Measurements from ENCODE around the gene ITGA7. TPM values are rescaled to one million over a fixed set of nuclear protein-coding genes. Genes with fewer than 3 reads are reported as not detected.

The ITGA7 gene
- total and polyA plus RNA-seq, 2 of the 4 experiments (the other 2 are of a cell fraction), result 3.9 to 15.7 TPM

GRCh38 chr12:55636116-55636655, 71.5 kb downstream of the ITGA7 start:
- no peak overlapping the region for H3K4ac ChIP-seq (ENCODE audit: low read depth, low read length)

More at GRCh38 chr12:55636116-55636655, 71.5 kb downstream of the ITGA7 start:
- ATAC-seq (ENCODE audit: low read depth), result no peak
- H3K4me3 ChIP-seq (ENCODE audit: insufficient read depth, low read depth, low read length), result no peak overlapping the region
- H3K23ac ChIP-seq (ENCODE audit: low read depth, low read length), result no peak overlapping the region
- no peak overlapping the region for H3K9ac ChIP-seq (ENCODE audit: low read depth, low read length)
- CTCF ChIA-PET, result interaction anchor here (1.3 kb wide), 1 partner anchor 85 kb away, joined by 3 read pairs; no protein-coding TSS in a partner anchor
- no peak overlapping the region for H2AFZ ChIP-seq (replicated peaks; ENCODE audit: low read length, poor library complexity)
- no peak overlapping the region for H4K8ac ChIP-seq (ENCODE audit: low read depth in 2 of 2, low read length in 2 of 2)
- no peak for DNase-seq
- H4K5ac ChIP-seq (ENCODE audit: low read depth, low read length), result no peak overlapping the region
- H3K14ac ChIP-seq (replicated peaks; ENCODE audit: low read depth, low read length), result no peak overlapping the region
- no peak overlapping the region for H2BK5ac ChIP-seq (ENCODE audit: low read depth, low read length, poor library complexity, severe bottlenecking)
- WGBS, 2 experiments (ENCODE audit: extremely low coverage in 2 of 2, insufficient read length in 1 of 2), result 62% methylated on average over 4 of the region's 6 CpGs; no CpG with 5 or more reads in 1 of the 2 experiments
- no peak overlapping the region for H2BK20ac ChIP-seq (ENCODE audit: low read depth, low read length)
- H3K9me3 ChIP-seq (ENCODE audit: control insufficient read depth, insufficient read depth, low read length), result no peaks in the 10 kb centered on the region
- no peaks in the 10 kb centered on the region for H3K4me1 ChIP-seq (ENCODE audit: control insufficient read depth, insufficient read depth, low read length)
- H2BK15ac ChIP-seq (ENCODE audit: low read depth, low read length), result no peak overlapping the region
- no peak overlapping the region for H3K4me2 ChIP-seq (ENCODE audit: low read depth, low read length)
- POLR2A ChIA-PET (ENCODE audit: unreplicated experiment), result no interaction called here
- BruUV-seq (replicated peaks), result no TSS peak
- no peaks in the 10 kb centered on the region for H3K79me1 ChIP-seq (ENCODE audit: low read depth in 1 of 2, low read length in 2 of 2)
- H3K27me3 ChIP-seq (ENCODE audit: control insufficient read depth, insufficient read depth, low read length), result peaks cover 48% of the 10 kb centered on the region
- intact Hi-C loops (cut with micrococcal nuclease), result no loop called here
- no peak overlapping the region for H3K56ac ChIP-seq (ENCODE audit: extremely low read depth, insufficient read depth, low read length)
- no peak overlapping the region for H3K18ac ChIP-seq (ENCODE audit: low read depth, low read length)
- no peak overlapping the region for H2BK120ac ChIP-seq (ENCODE audit: low read depth, low read length)
- dilution Hi-C loops (cut with HindIII; ENCODE audit: low sequenced_read_pairs, unreplicated experiment), result no loop called here
- H3K9me1 ChIP-seq (ENCODE audit: insufficient read depth, low read length), result no peaks in the 10 kb centered on the region
- no peak for TF ChIP-seq POLR2A (IDR thresholded peaks at IDR 0.05; ENCODE audit: low read depth, low read length)
- TF ChIP-seq RAD21 (IDR thresholded peaks at IDR 0.05; ENCODE audit: low read length), result no peak
- TF ChIP-seq SMC3 (IDR thresholded peaks at IDR 0.05; ENCODE audit: low read depth, low read length), result no peak
- TF ChIP-seq CHD1 (IDR thresholded peaks at IDR 0.05; ENCODE audit: low read depth, low read length), result no peak
- no peak for TF ChIP-seq NFE2L2 (IDR thresholded peaks at IDR 0.05; ENCODE audit: low read depth, low read length)
- TF ChIP-seq BHLHE40 (IDR thresholded peaks at IDR 0.05; ENCODE audit: low read depth, low read length), result no peak
- TF ChIP-seq MAZ (IDR thresholded peaks at IDR 0.05; ENCODE audit: borderline replicate concordance, low read depth, low read length), result no peak
- no peak for TF ChIP-seq RFX5 (IDR thresholded peaks at IDR 0.05; ENCODE audit: low read depth, low read length)
- TF ChIP-seq MXI1 (IDR thresholded peaks at IDR 0.05; ENCODE audit: borderline replicate concordance, low read depth, low read length), result no peak
- no peak for TF ChIP-seq MAFK (IDR thresholded peaks at IDR 0.05; ENCODE audit: low read depth, low read length)
- no peak for TF ChIP-seq FOS (IDR thresholded peaks at IDR 0.05; ENCODE audit: low read depth, low read length)
- TF ChIP-seq RCOR1 (IDR thresholded peaks at IDR 0.05; ENCODE audit: insufficient replicate concordance, low read length), result no peak
- in situ Hi-C loops (cut with MboI; ENCODE audit: low sequenced_read_pairs), result no loop called here
- H4K91ac ChIP-seq (ENCODE audit: insufficient read depth, low read depth, low read length), result no peak overlapping the region
- no peak overlapping the region for H2AK9ac ChIP-seq (replicated peaks; ENCODE audit: low read depth, low read length, poor library complexity)
- no peak overlapping the region for H2AK5ac ChIP-seq (ENCODE audit: low read depth, low read length)
- H4K20me1 ChIP-seq (ENCODE audit: insufficient read depth, low read length), result no peaks in the 10 kb centered on the region
- no peak overlapping the region for H3K27ac ChIP-seq (ENCODE audit: insufficient read depth, low read length)
- no peaks in the 10 kb centered on the region for H3K36me3 ChIP-seq (ENCODE audit: control insufficient read depth, insufficient read depth, low read length)

Small RNA genes within 50 kb of the gene (microRNA-seq; reads per million reads assigned to microRNA genes)
- not detected for gene AC009779.1 (ENCODE audit: insufficient read depth, insufficient read length)
- not detected for gene AC009779.5 (ENCODE audit: insufficient read depth, insufficient read length)
- not detected for gene RF00017 (ENCODE audit: insufficient read depth, insufficient read length)

Small RNA genes within 50 kb of the gene (small RNA-seq; reads per million reads assigned to genes)
- gene AC009779.1, result 0 reads per million in 5 experiments
- 0 reads per million in 5 experiments for gene AC009779.5
- 0 reads per million in 5 experiments for gene RF00017

Other genes with a start within 250 kb of the ITGA7 start
- not detected in 2 replicates for gene OR6C70, start 237.8 kb downstream of the ITGA7 start, total RNA-seq (2012; rRNA removed)
- gene OR6C70, start 237.8 kb downstream of the ITGA7 start, polyA plus RNA-seq (2012; rRNA removed), result not detected in 2 replicates
- gene OR6C68, start 215.5 kb downstream of the ITGA7 start, total RNA-seq (2012; rRNA removed), result not detected in 2 replicates
- gene OR6C68, start 215.5 kb downstream of the ITGA7 start, polyA plus RNA-seq (2012; rRNA removed), result not detected in 2 replicates
- not detected in 2 replicates for gene OR6C4, start 158.3 kb downstream of the ITGA7 start, total RNA-seq (2012; rRNA removed)
- gene OR6C4, start 158.3 kb downstream of the ITGA7 start, polyA plus RNA-seq (2012; rRNA removed), result not detected in 2 replicates
- not detected in 2 replicates for gene OR2AP1, start 135.4 kb downstream of the ITGA7 start, total RNA-seq (2012; rRNA removed)
- not detected in 2 replicates for gene OR2AP1, start 135.4 kb downstream of the ITGA7 start, polyA plus RNA-seq (2012; rRNA removed)
- not detected in 2 replicates for gene OR10P1, start 71.0 kb downstream of the ITGA7 start, total RNA-seq (2012; rRNA removed)
- not detected in 2 replicates for gene OR10P1, start 71.0 kb downstream of the ITGA7 start, polyA plus RNA-seq (2012; rRNA removed)
- 128 and 158 TPM in 2 replicates for gene BLOC1S1, start 8.1 kb upstream of the ITGA7 start, total RNA-seq (2012; rRNA removed)
- 280 and 285 TPM in 2 replicates for gene BLOC1S1, start 8.1 kb upstream of the ITGA7 start, polyA plus RNA-seq (2012; rRNA removed)
- gene RDH5, start 12.5 kb upstream of the ITGA7 start, total RNA-seq (2012; rRNA removed), result 7.3 and 8.9 TPM in 2 replicates
- 18.8 and 21.0 TPM in 2 replicates for gene RDH5, start 12.5 kb upstream of the ITGA7 start, polyA plus RNA-seq (2012; rRNA removed)
- gene CD63, start 21.1 kb upstream of the ITGA7 start, total RNA-seq (2012; rRNA removed), result 995 and 1,796 TPM in 2 replicates
- 1,398 and 1,518 TPM in 2 replicates for gene CD63, start 21.1 kb upstream of the ITGA7 start, polyA plus RNA-seq (2012; rRNA removed)
- gene GDF11, start 35.2 kb upstream of the ITGA7 start, total RNA-seq (2012; rRNA removed), result 2.2 and 2.7 TPM in 2 replicates
- 12.9 and 13.6 TPM in 2 replicates for gene GDF11, start 35.2 kb upstream of the ITGA7 start, polyA plus RNA-seq (2012; rRNA removed)
- 46.8 and 132 TPM in 2 replicates for gene SARNP, start 109.8 kb upstream of the ITGA7 start, total RNA-seq (2012; rRNA removed)
- 99.6 and 103 TPM in 2 replicates for gene SARNP, start 109.8 kb upstream of the ITGA7 start, polyA plus RNA-seq (2012; rRNA removed)
- 20.4 and 23.3 TPM in 2 replicates for gene ORMDL2, start 110.1 kb upstream of the ITGA7 start, total RNA-seq (2012; rRNA removed)
- gene ORMDL2, start 110.1 kb upstream of the ITGA7 start, polyA plus RNA-seq (2012; rRNA removed), result 38.6 and 39.7 TPM in 2 replicates
- 56.3 and 56.9 TPM in 2 replicates for gene DNAJC14, start 121.7 kb upstream of the ITGA7 start, total RNA-seq (2012; rRNA removed)
- gene DNAJC14, start 121.7 kb upstream of the ITGA7 start, polyA plus RNA-seq (2012; rRNA removed), result 13.3 and 19.8 TPM in 2 replicates
- gene MMP19, start 135.0 kb upstream of the ITGA7 start, total RNA-seq (2012; rRNA removed), result 8.6 and 9.9 TPM in 2 replicates
- gene MMP19, start 135.0 kb upstream of the ITGA7 start, polyA plus RNA-seq (2012; rRNA removed), result 34.3 and 34.7 TPM in 2 replicates
- 25.6 and 27.8 TPM in 2 replicates for gene PYM1, start 220.0 kb upstream of the ITGA7 start, total RNA-seq (2012; rRNA removed)
- 26.5 and 27.3 TPM in 2 replicates for gene PYM1, start 220.0 kb upstream of the ITGA7 start, polyA plus RNA-seq (2012; rRNA removed)
- 61.4 and 71.9 TPM in 2 replicates for gene DGKA, start 223.3 kb upstream of the ITGA7 start, total RNA-seq (2012; rRNA removed)
- 75.1 and 75.8 TPM in 2 replicates for gene DGKA, start 223.3 kb upstream of the ITGA7 start, polyA plus RNA-seq (2012; rRNA removed)

Data from IMR-90 (cell line).